Measurements from ENCODE around the gene ATG4A.

ATG4A gene

DNA sequence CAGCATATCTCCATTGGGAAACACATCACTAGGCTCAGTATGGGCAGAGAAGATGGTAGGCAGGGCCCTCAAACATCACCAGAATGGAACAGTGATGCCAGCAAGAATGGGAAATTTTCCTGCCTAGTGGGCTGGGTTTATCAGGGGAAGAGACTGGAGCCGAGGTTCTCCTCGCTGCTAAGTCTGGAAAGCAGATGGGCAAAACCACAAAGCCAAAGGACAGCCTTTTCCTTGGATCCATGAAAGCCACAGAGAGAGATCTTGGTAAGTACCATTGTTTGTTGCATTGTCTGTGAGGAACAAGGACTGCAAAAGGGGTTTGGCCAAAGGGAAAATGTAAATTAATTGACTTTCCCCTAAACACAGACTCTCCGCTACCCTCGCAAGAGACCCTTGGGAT, 80.1 kb downstream of the ATG4A start:
- peaks cover 18% of the 10 kb centered on the region for H3K27me3 ChIP-seq (ENCODE audit: control insufficient read depth, insufficient read depth, low read length)
- H3K4me3 ChIP-seq (ENCODE audit: low read length): no peak overlapping the region
- H3K4me2 ChIP-seq (ENCODE audit: low read length): no peak overlapping the region
- H3K4me1 ChIP-seq (ENCODE audit: control insufficient read depth, insufficient read depth, low read length): peaks cover 3% of the 10 kb centered on the region
- no peak overlapping the region for H3K9ac ChIP-seq (ENCODE audit: low read depth, low read length)
- no peaks in the 10 kb centered on the region for H3K36me3 ChIP-seq (ENCODE audit: insufficient read depth, low read length)
- H3K9me3 ChIP-seq (replicated peaks; ENCODE audit: low read length): no peaks in the 10 kb centered on the region

DNA sequence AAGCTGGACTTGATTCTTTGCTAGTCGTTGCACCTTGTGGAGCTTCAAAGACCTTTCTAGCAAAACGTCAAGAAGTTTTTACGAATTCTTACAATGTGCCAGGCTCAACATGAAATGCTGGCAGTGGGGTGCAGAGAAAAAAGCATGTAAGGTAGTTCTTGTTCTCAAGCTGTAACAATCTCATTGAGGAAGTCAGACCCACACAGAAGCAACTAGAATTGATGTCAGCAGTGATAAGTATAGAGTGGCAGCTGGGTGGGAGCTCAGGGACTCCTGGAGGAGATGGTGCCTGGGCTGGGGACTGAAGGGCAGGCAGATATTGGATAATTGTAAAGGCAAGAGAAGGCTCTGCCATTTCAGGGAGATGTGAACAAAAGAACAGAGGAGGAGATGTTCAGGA, 82.3 kb downstream of the ATG4A start:
- H3K9ac ChIP-seq (ENCODE audit: low read depth, low read length): no peak overlapping the region
- H3K36me3 ChIP-seq (ENCODE audit: insufficient read depth, low read length): no peaks in the 10 kb centered on the region
- H3K27me3 ChIP-seq (ENCODE audit: control insufficient read depth, insufficient read depth, low read length): peaks cover 18% of the 10 kb centered on the region
- no peaks in the 10 kb centered on the region for H3K4me1 ChIP-seq (ENCODE audit: control insufficient read depth, insufficient read depth, low read length)
- no peak overlapping the region for H3K4me3 ChIP-seq (ENCODE audit: low read length)
- no peaks in the 10 kb centered on the region for H3K9me3 ChIP-seq (replicated peaks; ENCODE audit: low read length)
- H3K4me2 ChIP-seq (ENCODE audit: low read length): no peak overlapping the region

DNA sequence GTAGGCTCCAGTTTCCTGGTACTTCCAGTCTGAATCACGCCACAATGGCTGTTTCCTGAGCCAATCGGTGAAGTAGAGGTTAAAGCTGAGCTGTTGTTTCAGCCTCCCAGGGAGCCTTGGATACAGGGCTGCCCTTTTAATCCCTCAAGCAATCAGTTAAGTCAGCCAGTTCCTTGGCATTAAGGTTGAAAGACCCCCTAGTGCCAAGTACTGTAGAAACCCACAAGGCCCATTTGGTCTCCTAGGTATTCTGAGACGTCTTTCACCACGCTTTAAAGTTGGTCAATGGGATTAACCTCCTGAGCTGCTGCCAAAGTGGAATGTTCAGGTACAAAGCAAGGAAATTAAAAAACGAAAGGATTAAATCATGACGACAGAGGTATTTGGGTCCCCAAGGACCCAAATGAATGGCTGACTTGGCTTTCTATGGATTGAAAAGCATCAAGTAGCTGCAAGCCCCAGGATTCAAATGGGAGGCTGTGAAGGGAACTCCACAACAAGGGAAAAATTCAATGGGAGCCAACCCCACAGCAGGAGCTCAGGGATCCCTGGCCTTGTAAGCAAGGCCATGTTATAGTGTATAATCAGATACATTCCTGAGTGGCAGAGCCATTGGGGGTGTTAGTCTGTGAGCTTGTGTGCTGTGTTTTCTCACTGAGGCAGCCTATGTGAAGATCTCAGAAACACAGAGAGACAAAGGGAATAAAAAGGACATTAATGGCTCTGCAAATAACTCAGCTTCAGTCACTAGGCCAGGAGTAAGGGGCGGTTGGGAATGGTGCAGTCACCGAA, 86.0 kb downstream of the ATG4A start:
- Histone ChIP-seq H3K4me3 (ENCODE audit: low read length) (no peak overlapping the region), H3K36me3 (ENCODE audit: insufficient read depth, low read length) (no peaks in the 10 kb centered on the region), H3K4me2 (ENCODE audit: low read length) (no peak overlapping the region), H3K9me3 (replicated peaks; ENCODE audit: low read length) (no peaks in the 10 kb centered on the region), H3K9ac (ENCODE audit: low read depth, low read length) (no peak overlapping the region), H3K4me1 (ENCODE audit: control insufficient read depth, insufficient read depth, low read length) (no peaks in the 10 kb centered on the region), H3K27me3 (ENCODE audit: control insufficient read depth, insufficient read depth, low read length) (peaks cover 15% of the 10 kb centered on the region)

DNA sequence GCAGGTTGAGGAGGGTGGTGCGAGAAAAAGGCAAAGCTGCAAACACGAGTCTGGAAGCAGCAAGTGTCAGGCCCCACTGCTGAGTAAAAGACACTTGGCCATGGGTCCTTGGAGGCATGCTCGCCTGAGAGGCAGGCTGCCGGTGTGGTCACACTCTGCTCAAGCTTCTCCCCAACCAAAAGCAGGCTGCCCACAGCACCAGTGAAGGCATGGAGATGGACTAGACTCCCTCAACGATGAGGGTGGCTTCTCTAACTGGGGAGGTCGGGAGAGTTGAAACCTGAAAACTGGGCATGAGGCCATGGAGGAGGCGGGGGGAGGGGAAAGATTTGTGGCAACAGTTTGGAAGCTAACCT, 86.5 kb downstream of the ATG4A start:
- H3K27me3 ChIP-seq (ENCODE audit: control insufficient read depth, insufficient read depth, low read length): peaks cover 9% of the 10 kb centered on the region
- H3K9me3 ChIP-seq (replicated peaks; ENCODE audit: low read length): no peaks in the 10 kb centered on the region
- H3K4me1 ChIP-seq (ENCODE audit: control insufficient read depth, insufficient read depth, low read length): no peaks in the 10 kb centered on the region
- H3K36me3 ChIP-seq (ENCODE audit: insufficient read depth, low read length): no peaks in the 10 kb centered on the region
- H3K4me3 ChIP-seq (ENCODE audit: low read length): no peak overlapping the region
- no peak overlapping the region for H3K4me2 ChIP-seq (ENCODE audit: low read length)
- no peak overlapping the region for H3K9ac ChIP-seq (ENCODE audit: low read depth, low read length)

DNA sequence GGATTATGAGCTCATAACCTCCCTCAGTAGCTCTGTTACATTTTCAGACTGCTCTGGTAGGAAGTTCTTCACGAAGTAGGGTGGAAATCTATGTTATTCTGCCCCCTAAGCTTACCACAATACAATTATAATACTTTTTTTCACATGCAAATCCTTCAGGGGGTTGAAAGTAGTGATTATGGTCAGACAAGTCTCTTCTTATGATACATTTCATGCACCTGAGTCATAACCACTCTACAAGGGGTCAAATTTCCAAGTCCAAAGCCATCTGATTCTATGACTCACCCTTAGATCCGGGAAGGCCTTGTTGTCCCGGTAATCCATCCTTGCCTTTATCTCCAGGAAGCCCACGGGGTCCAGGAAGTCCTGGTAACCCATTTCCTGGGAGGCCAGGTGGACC, 95.2 kb downstream of the ATG4A start:
- H3K4me3 ChIP-seq (ENCODE audit: low read length): no peak overlapping the region
- H3K27me3 ChIP-seq (ENCODE audit: control insufficient read depth, insufficient read depth, low read length): peaks cover 13% of the 10 kb centered on the region
- H3K4me1 ChIP-seq (ENCODE audit: control insufficient read depth, insufficient read depth, low read length): peaks cover 5% of the 10 kb centered on the region
- H3K9ac ChIP-seq (ENCODE audit: low read depth, low read length): no peak overlapping the region
- H3K4me2 ChIP-seq (ENCODE audit: low read length): no peak overlapping the region
- no peaks in the 10 kb centered on the region for H3K9me3 ChIP-seq (replicated peaks; ENCODE audit: low read length)
- H3K36me3 ChIP-seq (ENCODE audit: insufficient read depth, low read length): no peaks in the 10 kb centered on the region

DNA sequence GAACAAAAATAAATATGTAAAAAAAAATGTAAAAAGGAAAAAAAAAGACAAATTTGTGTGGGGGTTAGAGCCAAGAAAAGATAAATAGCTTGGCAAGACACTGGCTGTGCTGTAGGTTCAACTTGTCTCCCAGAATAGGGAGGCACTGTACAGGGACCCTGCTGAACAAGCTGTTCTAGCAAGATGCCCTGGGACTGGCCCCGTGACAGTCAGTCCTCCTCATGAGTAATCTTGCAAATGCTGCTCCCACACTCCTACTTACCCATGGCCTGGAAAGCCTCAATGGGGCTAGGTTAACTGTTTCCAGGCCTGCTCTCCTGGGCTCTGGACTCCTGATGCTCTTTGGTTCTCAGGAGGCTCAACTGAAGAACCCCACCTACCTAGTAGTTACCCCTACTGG, 106.8 kb downstream of the ATG4A start:
- Histone ChIP-seq H3K4me3 (ENCODE audit: low read length) (no peak overlapping the region), H3K4me2 (ENCODE audit: low read length) (no peak overlapping the region), H3K27me3 (ENCODE audit: control insufficient read depth, insufficient read depth, low read length) (peaks cover 22% of the 10 kb centered on the region), H3K9ac (ENCODE audit: low read depth, low read length) (no peak overlapping the region), H3K4me1 (ENCODE audit: control insufficient read depth, insufficient read depth, low read length) (no peaks in the 10 kb centered on the region), H3K36me3 (ENCODE audit: insufficient read depth, low read length) (no peaks in the 10 kb centered on the region), H3K9me3 (replicated peaks; ENCODE audit: low read length) (no peaks in the 10 kb centered on the region)

DNA sequence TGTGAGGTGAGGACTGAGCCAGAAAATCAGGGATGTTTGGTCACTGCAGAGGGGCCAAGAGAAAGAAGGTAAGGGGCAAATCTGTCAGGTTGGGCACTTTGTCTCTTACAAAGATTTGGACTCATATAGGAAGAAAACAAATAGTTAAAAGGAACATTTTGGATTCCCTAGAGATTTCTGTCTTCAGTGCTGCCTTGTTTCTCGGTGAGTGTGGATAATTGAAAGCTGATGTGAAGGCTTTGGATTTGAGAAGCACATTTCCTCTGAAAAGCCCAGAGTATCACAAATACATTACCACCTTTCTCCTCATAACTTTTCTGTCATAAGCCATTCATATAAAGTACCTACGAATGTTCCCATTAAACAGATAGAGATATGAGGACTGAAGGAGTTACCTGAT, 107.5 kb downstream of the ATG4A start:
- Histone ChIP-seq H3K4me1 (ENCODE audit: control insufficient read depth, insufficient read depth, low read length) (no peaks in the 10 kb centered on the region), H3K27me3 (ENCODE audit: control insufficient read depth, insufficient read depth, low read length) (peaks cover 22% of the 10 kb centered on the region)

DNA sequence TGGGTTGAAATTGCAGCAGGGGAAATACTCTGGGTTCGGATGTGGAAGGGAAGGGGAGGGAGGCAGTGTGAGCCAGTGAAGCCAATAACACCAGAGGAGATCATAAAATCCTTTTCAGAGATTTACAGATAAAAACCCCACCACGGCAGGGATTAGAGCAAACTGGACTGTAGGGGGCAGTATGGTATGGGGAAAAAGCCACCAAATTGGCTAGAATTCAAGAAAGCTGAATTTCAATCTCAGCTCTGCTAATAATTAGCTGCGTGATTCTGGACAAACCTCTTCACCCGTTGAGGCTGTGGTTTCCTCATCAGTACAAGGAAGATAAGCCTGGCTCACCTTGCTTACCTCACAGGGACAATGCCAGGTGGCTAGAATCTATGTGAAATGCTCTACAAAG, 108.1 kb downstream of the ATG4A start:
- Histone ChIP-seq H3K9me3 (replicated peaks; ENCODE audit: low read length) (no peaks in the 10 kb centered on the region), H3K9ac (ENCODE audit: low read depth, low read length) (no peak overlapping the region), H3K36me3 (ENCODE audit: insufficient read depth, low read length) (no peaks in the 10 kb centered on the region), H3K27me3 (ENCODE audit: control insufficient read depth, insufficient read depth, low read length) (peaks cover 27% of the 10 kb centered on the region), H3K4me2 (ENCODE audit: low read length) (no peak overlapping the region), H3K4me1 (ENCODE audit: control insufficient read depth, insufficient read depth, low read length) (no peaks in the 10 kb centered on the region), H3K4me3 (ENCODE audit: low read length) (no peak overlapping the region)

More for the DNA sequence above, 107.5 kb downstream of the ATG4A start:
- no peak overlapping the region for H3K4me3 ChIP-seq (ENCODE audit: low read length)
- H3K4me2 ChIP-seq (ENCODE audit: low read length): no peak overlapping the region
- no peaks in the 10 kb centered on the region for H3K9me3 ChIP-seq (replicated peaks; ENCODE audit: low read length)
- no peak overlapping the region for H3K9ac ChIP-seq (ENCODE audit: low read depth, low read length)
- H3K36me3 ChIP-seq (ENCODE audit: insufficient read depth, low read length): no peaks in the 10 kb centered on the region

DNA sequence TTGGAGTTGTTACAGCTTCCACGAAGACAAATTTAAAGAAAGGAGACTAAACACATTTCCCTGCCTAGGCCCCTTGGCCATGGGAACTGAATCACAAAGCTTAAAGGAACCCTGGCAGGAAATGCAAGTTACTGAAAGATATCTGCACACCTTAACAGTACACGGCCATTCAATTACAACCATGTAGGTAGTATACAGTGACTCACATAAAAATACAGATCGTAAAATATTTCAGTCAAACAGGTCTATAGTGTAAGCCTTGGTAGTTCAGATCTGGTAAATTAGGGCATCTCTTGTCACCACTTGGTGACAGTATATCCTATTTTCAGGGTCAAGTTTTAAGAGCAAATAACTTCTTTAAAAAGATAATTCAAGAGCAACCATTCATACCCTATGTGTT, 112.0 kb downstream of the ATG4A start:
- H3K4me3 ChIP-seq (ENCODE audit: low read length): no peak overlapping the region
- H3K4me1 ChIP-seq (ENCODE audit: control insufficient read depth, insufficient read depth, low read length): no peaks in the 10 kb centered on the region
- no peaks in the 10 kb centered on the region for H3K9me3 ChIP-seq (replicated peaks; ENCODE audit: low read length)
- H3K27me3 ChIP-seq (ENCODE audit: control insufficient read depth, insufficient read depth, low read length): peaks cover 47% of the 10 kb centered on the region
- no peaks in the 10 kb centered on the region for H3K36me3 ChIP-seq (ENCODE audit: insufficient read depth, low read length)
- no peak overlapping the region for H3K4me2 ChIP-seq (ENCODE audit: low read length)
- no peak overlapping the region for H3K9ac ChIP-seq (ENCODE audit: low read depth, low read length)
